ENCODE measurements around the gene C3orf52.
"Not testable (repeated sequence)": the region's sequence is repeated elsewhere in the genome, so short reads cannot be mapped to it uniquely, and the experiment has no call there.

The C3orf52 gene

DNA sequence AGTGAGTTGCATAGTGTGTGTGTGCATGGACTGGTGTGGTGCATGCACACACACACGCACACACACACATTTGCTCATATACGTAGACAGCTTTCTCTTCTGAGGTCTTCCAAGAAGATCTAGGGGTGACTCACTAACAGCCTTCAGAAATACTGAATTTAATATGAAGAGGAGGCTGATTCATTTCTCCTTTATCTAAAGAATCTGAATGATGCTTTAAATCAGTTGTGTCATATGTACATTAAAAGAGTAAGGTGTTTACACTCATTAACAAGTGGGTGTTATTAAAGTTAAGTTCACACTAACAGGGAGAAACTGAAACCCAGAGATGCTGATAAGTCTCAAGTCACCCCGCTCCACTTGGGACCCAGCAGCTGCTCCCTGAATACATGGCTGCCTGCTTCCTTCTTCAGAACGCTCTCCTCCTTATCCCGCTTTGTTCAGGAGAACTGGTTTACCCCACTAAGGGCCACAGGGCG lies 29.7 kb upstream of the C3orf52 start:
- H3K4me2 ChIP-seq (ENCODE audit: low read depth, low read length, poor library complexity, severe bottlenecking) = no peak overlapping the region
- H3K9me2 ChIP-seq (replicated peaks; ENCODE audit: insufficient read depth, low read length) = no peaks in the 10 kb centered on the region
- no peak overlapping the region for H3K4me3 ChIP-seq (ENCODE audit: insufficient read depth, low read length, poor library complexity, severe bottlenecking)
- H3K9ac ChIP-seq (ENCODE audit: low read length) = no peak overlapping the region
- H2AFZ ChIP-seq (ENCODE audit: low read depth, low read length, severe bottlenecking) = no peak overlapping the region
- no peaks in the 10 kb centered on the region for H3K79me2 ChIP-seq (ENCODE audit: insufficient read depth, low read length)
- no peaks in the 10 kb centered on the region for H3K36me3 ChIP-seq (ENCODE audit: low read length)
- no peaks in the 10 kb centered on the region for H3K9me3 ChIP-seq (ENCODE audit: insufficient read depth, low read length)
- no peaks in the 10 kb centered on the region for H3K27me3 ChIP-seq (ENCODE audit: low read length)
- H3F3A ChIP-seq (ENCODE audit: insufficient read depth) = no peaks in the 10 kb centered on the region
- no peaks in the 10 kb centered on the region for H4K20me1 ChIP-seq (ENCODE audit: low read depth, low read length)
- H3K27ac ChIP-seq (ENCODE audit: low read depth, low read length) = no peak overlapping the region
- TF ChIP-seq, protein P1, sequence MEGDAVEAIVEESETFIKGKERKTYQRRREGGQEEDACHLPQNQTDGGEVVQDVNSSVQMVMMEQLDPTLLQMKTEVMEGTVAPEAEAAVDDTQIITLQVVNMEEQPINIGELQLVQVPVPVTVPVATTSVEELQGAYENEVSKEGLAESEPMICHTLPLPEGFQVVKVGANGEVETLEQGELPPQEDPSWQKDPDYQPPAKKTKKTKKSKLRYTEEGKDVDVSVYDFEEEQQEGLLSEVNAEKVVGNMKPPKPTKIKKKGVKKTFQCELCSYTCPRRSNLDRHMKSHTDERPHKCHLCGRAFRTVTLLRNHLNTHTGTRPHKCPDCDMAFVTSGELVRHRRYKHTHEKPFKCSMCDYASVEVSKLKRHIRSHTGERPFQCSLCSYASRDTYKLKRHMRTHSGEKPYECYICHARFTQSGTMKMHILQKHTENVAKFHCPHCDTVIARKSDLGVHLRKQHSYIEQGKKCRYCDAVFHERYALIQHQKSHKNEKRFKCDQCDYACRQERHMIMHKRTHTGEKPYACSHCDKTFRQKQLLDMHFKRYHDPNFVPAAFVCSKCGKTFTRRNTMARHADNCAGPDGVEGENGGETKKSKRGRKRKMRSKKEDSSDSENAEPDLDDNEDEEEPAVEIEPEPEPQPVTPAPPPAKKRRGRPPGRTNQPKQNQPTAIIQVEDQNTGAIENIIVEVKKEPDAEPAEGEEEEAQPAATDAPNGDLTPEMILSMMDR (IDR thresholded peaks at IDR 0.05; ENCODE audit: insufficient read depth, low read length, poor library complexity, severe bottlenecking) = no peak
- no peak for TF ChIP-seq EZH2phosphoT487 (conservative IDR thresholded peaks at IDR 0.05; ENCODE audit: low read length)

DNA sequence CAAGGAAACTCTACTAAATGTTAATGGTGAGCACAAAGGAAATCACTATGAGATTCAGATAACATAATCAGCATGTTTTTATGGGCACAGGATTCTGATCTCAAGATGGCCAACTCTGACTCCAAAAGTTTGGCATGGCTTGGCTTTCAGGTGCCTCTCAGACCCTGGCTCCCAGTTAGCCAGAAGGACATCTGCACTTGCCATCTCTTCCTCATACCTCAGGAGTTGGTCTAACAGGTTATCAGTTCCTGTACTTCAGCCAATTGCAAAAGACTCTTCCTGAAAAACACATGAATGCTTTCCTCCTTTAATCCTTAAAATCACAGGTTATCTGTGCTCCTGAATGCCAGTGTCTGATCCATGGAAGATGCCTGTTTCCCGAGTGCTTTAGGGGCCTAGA lies 26.7 kb upstream of the C3orf52 start:
- no peak overlapping the region for H3K27ac ChIP-seq (ENCODE audit: low read depth, low read length)
- H3K9ac ChIP-seq (ENCODE audit: low read length) = no peak overlapping the region
- no peaks in the 10 kb centered on the region for H3K9me2 ChIP-seq (replicated peaks; ENCODE audit: insufficient read depth, low read length)
- H3K4me3 ChIP-seq (ENCODE audit: insufficient read depth, low read length, poor library complexity, severe bottlenecking) = no peak overlapping the region
- no peaks in the 10 kb centered on the region for H3K36me3 ChIP-seq (ENCODE audit: low read length)
- no peak overlapping the region for H2AFZ ChIP-seq (ENCODE audit: low read depth, low read length, severe bottlenecking)
- no peaks in the 10 kb centered on the region for H3K27me3 ChIP-seq (ENCODE audit: low read length)
- no peaks in the 10 kb centered on the region for H3K79me2 ChIP-seq (ENCODE audit: insufficient read depth, low read length)
- TF ChIP-seq, protein P1 (IDR thresholded peaks at IDR 0.05; ENCODE audit: insufficient read depth, low read length, poor library complexity, severe bottlenecking) = no peak
- no peak for TF ChIP-seq EZH2phosphoT487 (conservative IDR thresholded peaks at IDR 0.05; ENCODE audit: low read length)
- H3K9me3 ChIP-seq (ENCODE audit: insufficient read depth, low read length) = no peaks in the 10 kb centered on the region
- H4K20me1 ChIP-seq (ENCODE audit: low read depth, low read length) = no peaks in the 10 kb centered on the region
- H3F3A ChIP-seq (ENCODE audit: insufficient read depth) = no peaks in the 10 kb centered on the region
- no peak overlapping the region for H3K4me2 ChIP-seq (ENCODE audit: low read depth, low read length, poor library complexity, severe bottlenecking)

DNA sequence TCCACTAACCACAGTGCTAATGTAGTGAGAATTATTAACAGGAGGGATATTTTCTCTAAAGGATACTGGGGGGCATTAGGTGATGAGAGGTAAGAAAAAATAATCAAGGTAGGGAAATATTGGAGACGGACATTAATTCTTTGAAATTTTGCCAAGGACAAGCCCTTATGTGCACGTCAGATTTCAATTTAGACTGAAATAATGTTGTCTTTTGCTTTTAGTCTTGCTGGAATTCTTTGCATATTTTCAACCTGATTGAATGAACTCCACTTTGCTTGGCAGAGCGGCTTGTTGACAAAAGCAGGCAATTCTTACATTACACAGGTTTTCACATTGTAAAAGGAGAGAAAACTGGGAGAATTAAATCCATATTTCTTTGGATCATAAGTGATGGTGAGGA lies 25.0 kb upstream of the C3orf52 start:
- Histone ChIP-seq H3K4me3 (ENCODE audit: insufficient read depth, low read length, poor library complexity, severe bottlenecking) (no peak overlapping the region), H3K9ac (ENCODE audit: low read length) (no peak overlapping the region), H3K27ac (ENCODE audit: low read depth, low read length) (no peak overlapping the region), H3K79me2 (ENCODE audit: insufficient read depth, low read length) (no peaks in the 10 kb centered on the region), H3K36me3 (ENCODE audit: low read length) (no peaks in the 10 kb centered on the region), H3K9me2 (replicated peaks; ENCODE audit: insufficient read depth, low read length) (no peaks in the 10 kb centered on the region), H3F3A (ENCODE audit: insufficient read depth) (no peaks in the 10 kb centered on the region), H3K9me3 (ENCODE audit: insufficient read depth, low read length) (no peaks in the 10 kb centered on the region), H4K20me1 (ENCODE audit: low read depth, low read length) (no peaks in the 10 kb centered on the region), H2AFZ (ENCODE audit: low read depth, low read length, severe bottlenecking) (no peak overlapping the region), H3K27me3 (ENCODE audit: low read length) (no peaks in the 10 kb centered on the region), H3K4me2 (ENCODE audit: low read depth, low read length, poor library complexity, severe bottlenecking) (no peak overlapping the region)
- no peak for TF ChIP-seq EZH2phosphoT487 (conservative IDR thresholded peaks at IDR 0.05; ENCODE audit: low read length)

DNA sequence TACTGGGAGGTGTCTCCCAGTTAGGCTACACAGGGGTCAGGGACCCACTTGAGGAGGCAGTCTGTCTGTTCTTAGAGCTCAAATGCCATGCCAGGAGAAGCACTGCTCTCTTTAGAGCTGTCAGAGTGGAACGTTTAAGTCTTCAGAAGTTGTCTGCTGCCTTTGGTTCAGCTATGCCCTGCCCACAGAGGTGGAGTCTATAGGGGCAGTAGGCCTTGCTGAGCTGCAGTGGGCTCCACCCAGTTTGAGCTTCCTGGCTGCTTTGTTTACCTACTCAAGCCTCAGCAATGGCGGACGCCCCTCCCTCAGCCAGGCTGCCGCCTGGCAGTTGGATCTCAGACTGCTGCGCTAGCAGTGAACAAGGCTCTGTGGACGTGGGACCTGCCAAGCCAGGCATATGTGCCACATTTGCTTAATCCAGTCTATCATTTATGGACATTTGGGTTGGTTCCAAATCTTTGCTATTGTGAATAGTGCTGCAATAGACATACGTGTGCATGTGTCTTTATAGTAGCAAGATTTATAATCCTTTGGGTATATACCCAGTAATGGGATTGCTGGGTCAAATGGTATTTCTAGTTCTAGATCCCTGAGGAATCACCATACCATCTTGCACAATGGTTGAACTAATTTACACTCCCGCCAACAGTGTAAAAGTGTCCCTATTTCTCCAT lies 13.7 kb upstream of the C3orf52 start:
- H3K36me3 ChIP-seq (ENCODE audit: low read length); H3K79me2 ChIP-seq (ENCODE audit: insufficient read depth, low read length); H3K4me3 ChIP-seq (ENCODE audit: insufficient read depth, low read length, poor library complexity, severe bottlenecking); H3K9me2 ChIP-seq (replicated peaks; ENCODE audit: insufficient read depth, low read length); H3K4me2 ChIP-seq (ENCODE audit: low read depth, low read length, poor library complexity, severe bottlenecking); H4K20me1 ChIP-seq (ENCODE audit: low read depth, low read length); H3K27me3 ChIP-seq (ENCODE audit: low read length); H2AFZ ChIP-seq (ENCODE audit: low read depth, low read length, severe bottlenecking); H3F3A ChIP-seq (ENCODE audit: insufficient read depth); H3K27ac ChIP-seq (ENCODE audit: low read depth, low read length); H3K9me3 ChIP-seq (ENCODE audit: insufficient read depth, low read length); H3K9ac ChIP-seq (ENCODE audit: low read length): not testable (repeated sequence)
